HCT116 (cell line): Measurements from ENCODE around the gene LIMS2. TPM values are rescaled to one million over a fixed set of nuclear protein-coding genes. Genes with fewer than 3 reads are reported as not detected.

Experiments
- ATAC-seq: fragments of 200-7000 bp; cut with Tn5 transposase; 2 replicates; pipeline ENCODE4 v1.9.1; 2020; ENCODE audit warnings: mild to moderate bottlenecking, moderate library complexity
- BruUV-seq: library from RNA; stranded (reverse); fragments of 400-500 nt; replicated peaks from 2 replicates; lab custom pipeline; 2021; lab: Mats Ljungman, UMichigan
- CTCF ChIA-PET: fragments of 300-600 bp; sonication (Branson Sonifier 250); formaldehyde crosslinking; loops from one replicate; lab custom pipeline; 2021; ENCODE audit warnings: antibody characterized with exemption; lab: Charles Lee
- POLR2A ChIA-PET: fragments of 300-600, 350-600 bp; sonication (Branson Sonifier 250); formaldehyde crosslinking; loops from one replicate; lab custom pipeline; 2021; ENCODE audit warnings: antibody characterized with exemption; lab: Charles Lee
- RAD21 ChIA-PET, 2 experiments: fragments of 300-600 bp; sonication (Branson Sonifier 250); formaldehyde crosslinking; loops; one replicate each; lab custom pipeline; 2023; ENCODE audit warnings: low total read pairs in 2 of 2; ENCODE audit not compliant: uncharacterized antibody in 2 of 2, unreplicated experiment in 2 of 2, low non-redundant PET in 1 of 2; lab: Charles Lee
- DNase-seq: peaks from one replicate; pipeline ENCODE4 v3.0.0-alpha.2; 2010; ENCODE audit warnings: low read depth, low spot score
- H2AFZ ChIP-seq: fragments of 200-600 bp; shearing (Covaris generic), sonication (generic); 2 replicates; pipeline ENCODE4 v1.6.1; 2017; ENCODE audit warnings: low read depth, mixed run types, mixed read lengths, antibody characterized with exemption, low read length; ENCODE audit not compliant: poor library complexity, severe bottlenecking
- H3K27ac ChIP-seq: 2 replicates; pipeline ENCODE4 v1.5.1; 2012; ENCODE audit warnings: low read depth, low read length
- H3K27me3 ChIP-seq: fragments of 200-600 bp; sonication (generic); 2 replicates; pipeline ENCODE4 v1.6.1; 2016; ENCODE audit warnings: mixed run types, low read length, mixed read lengths; ENCODE audit not compliant: insufficient read depth
- H3K36me3 ChIP-seq, 2 experiments: fragments of 200-500 bp in 1 of 2; fragments of 200-600 bp in 1 of 2; sonication (Bioruptor generic) in 1 of 2; sonication (generic) in 1 of 2; 2 replicates each; pipeline versions ENCODE4 v1.5.1 to v1.6.1; 2014 to 2016; ENCODE audit warnings: low read length in 2 of 2, inconsistent platforms in 1 of 2, mixed read lengths in 1 of 2, mixed run types in 1 of 2; ENCODE audit not compliant: insufficient read depth in 2 of 2, control insufficient read depth in 1 of 2
- H3K4me1 ChIP-seq, 2 experiments: fragments of 200-600 bp in 1 of 2; sonication (generic) in 1 of 2; 2 replicates each; pipeline versions ENCODE4 v1.5.1 to v1.6.1; 2012 to 2017; ENCODE audit warnings: low read length in 2 of 2, inconsistent platforms in 1 of 2, mild to moderate bottlenecking in 1 of 2, mixed read lengths in 1 of 2, mixed run types in 1 of 2, moderate library complexity in 1 of 2; ENCODE audit not compliant: insufficient read depth in 2 of 2, control insufficient read depth in 1 of 2
- H3K4me2 ChIP-seq: fragments of 200-600 bp; sonication (generic); 2 replicates; pipeline ENCODE4 v1.6.1; 2017; ENCODE audit warnings: mixed run types, low read length, mixed read lengths
- H3K4me3 ChIP-seq, 2 experiments: fragments of 200-600 bp in 1 of 2; sonication (generic) in 1 of 2; replicated peaks in 1 of 2; 2 replicates each; pipeline ENCODE4 v1.5.1; 2011 to 2016; ENCODE audit warnings: low read length in 2 of 2, control low read depth in 1 of 2, low read depth in 1 of 2, mild to moderate bottlenecking in 1 of 2, mixed read lengths in 1 of 2, mixed run types in 1 of 2
- H3K79me2 ChIP-seq: fragments of 200-600 bp; sonication (generic); 2 replicates; pipeline ENCODE4 v1.6.1; 2017; ENCODE audit warnings: mild to moderate bottlenecking, mixed run types, low read length, moderate library complexity, mixed read lengths; ENCODE audit not compliant: insufficient read depth
- H3K9ac ChIP-seq: fragments of 200-600 bp; sonication (generic); 2 replicates; pipeline ENCODE4 v1.6.1; 2016; ENCODE audit warnings: low read length, mixed read lengths
- H3K9me2 ChIP-seq: fragments of 200-600 bp; sonication (generic), shearing (Covaris generic); 2 replicates; pipeline ENCODE4 v1.6.1; 2017; ENCODE audit warnings: mixed run types, mild to moderate bottlenecking, moderate library complexity; ENCODE audit not compliant: insufficient read depth
- H3K9me3 ChIP-seq, 2 experiments: fragments of 200-500 bp in 1 of 2; fragments of 200-600 bp in 1 of 2; sonication (Bioruptor generic) in 1 of 2; sonication (generic) in 1 of 2; 2 replicates each; pipeline ENCODE4 v1.6.1; 2014 to 2017; ENCODE audit warnings: low read length in 2 of 2, mixed read lengths in 2 of 2, inconsistent platforms in 1 of 2, low read depth in 1 of 2, mild to moderate bottlenecking in 1 of 2, mixed run types in 1 of 2, moderate library complexity in 1 of 2; ENCODE audit not compliant: control insufficient read depth in 1 of 2, insufficient read depth in 1 of 2
- H4K20me1 ChIP-seq: fragments of 200-600 bp; sonication (generic), shearing (Covaris generic); 2 replicates; pipeline ENCODE4 v1.6.1; 2017; ENCODE audit warnings: mixed run types, mild to moderate bottlenecking, moderate library complexity; ENCODE audit not compliant: insufficient read depth
- CTCF ChIP-seq, 3 experiments: fragments of 200-600 bp in 1 of 3; sonication (generic) in 1 of 3; IDR thresholded peaks in 2 of 3; conservative IDR thresholded peaks in 1 of 3; 2 replicates each; pipeline ENCODE4 v1.5.1; 2012 to 2017; ENCODE audit warnings: low read depth in 2 of 3, low read length in 2 of 3, antibody characterized with exemption in 1 of 3, borderline replicate concordance in 1 of 3, control low read depth in 1 of 3, mild to moderate bottlenecking in 1 of 3, mixed read lengths in 1 of 3, mixed run types in 1 of 3, moderate library complexity in 1 of 3; ENCODE audit not compliant: insufficient read depth in 1 of 3
- EZH2phosphoT487 ChIP-seq: fragments of 200-600 bp; IDR thresholded peaks from 2 replicates; pipeline ENCODE4 v1.6.1; 2018; ENCODE audit warnings: antibody characterized with exemption, borderline replicate concordance
- MAX ChIP-seq: IDR thresholded peaks from 2 replicates; pipeline ENCODE4 v1.6.1; 2012
- POLR2AphosphoS5 ChIP-seq: IDR thresholded peaks from 2 replicates; pipeline ENCODE4 v1.6.1; 2011; ENCODE audit warnings: mild to moderate bottlenecking, low read depth, low read length, moderate library complexity
- intact Hi-C: fragments of 100-400 bp; cut with micrococcal nuclease; formaldehyde crosslinking; loops from 2 replicates; pipeline ENCODE4 v1.10.0; 2022
- total RNA-seq: library from RNA; stranded (reverse); gene quantifications from one replicate; pipeline ENCODE4 v1.2.1, GENCODE V29; 2021; ENCODE audit not compliant: unreplicated experiment

Gene LIMS2
- total RNA-seq, 1 experiment from 2014 or later: 3.7 TPM

GRCh38 chr2:127647242-127648190 lies 27.8 kb downstream of the LIMS2 start:
- Histone ChIP-seq H3K36me3 (no peaks in the 10 kb centered on the region), H3K4me2 (peak overlapping the region; percentile 53), H4K20me1 (no peaks in the 10 kb centered on the region), H3K27ac (no peak overlapping the region), H3K4me3 (no peak overlapping the region), H3K79me2 (no peaks in the 10 kb centered on the region), H3K4me1 (peaks cover 9 to 31% of the 10 kb centered on the region in 2 experiments), H2AFZ (peak overlapping the region; percentile 71), H3K9ac (peak overlapping the region; percentile 26; the same call in 1 of the 2 replicates), H3K9me3 (no peaks in the 10 kb centered on the region), H3K27me3 (no peaks in the 10 kb centered on the region), H3K9me2 (no peaks in the 10 kb centered on the region)
- CTCF ChIA-PET: interaction anchor here (3.6 to 5.8 kb wide), 2 partner anchors 57 to 450 kb away, joined by 17 to 97 read pairs; no protein-coding TSS in a partner anchor
- no TSS peak for BruUV-seq
- ATAC-seq (no peak), DNase-seq (no peak)
- RAD21 ChIA-PET: interaction anchor here in 1 of 2 experiments (1.4 kb wide), 1 partner anchor 56 kb away, joined by 3 read pairs; no protein-coding TSS in a partner anchor
- POLR2A ChIA-PET: interaction anchor here (1.6 kb wide), 1 partner anchor 57 kb away, joined by 3 read pairs; no protein-coding TSS in a partner anchor
- intact Hi-C loops: loop anchor here (10.0 kb wide), 1 partner anchor 323 kb away; no protein-coding TSS in a partner anchor
- no peak for TF ChIP-seq EZH2phosphoT487
- no peak for TF ChIP-seq POLR2AphosphoS5
- TF ChIP-seq CTCF (IDR thresholded peaks at IDR 0.05 in 2 of 3, conservative IDR thresholded peaks at IDR 0.05 in 1 of 3; ENCODE audit: borderline replicate concordance in 1 of 3, insufficient read depth in 1 of 3, low read depth in 2 of 3, low read length in 2 of 3): no peak
- TF ChIP-seq MAX: no peak
